Chondrocyte (in vitro differentiated cells): ENCODE results near the gene PTGR2. TPM values are rescaled to one million over a fixed set of nuclear protein-coding genes. Genes with fewer than 3 reads are reported as not detected.

Source experiments
- DNase-seq: peaks from one replicate; pipeline ENCODE4 v3.0.0; 2021; ENCODE audit warnings: mixed read lengths, low spot score
- H3K27ac Mint-ChIP-seq: one replicate; pipeline ENCODE4 v1.8.0; 2021; ENCODE audit warnings: mild to moderate bottlenecking, moderate library complexity, mixed read lengths; ENCODE audit not compliant: unreplicated experiment
- H3K27me3 Mint-ChIP-seq: 2 replicates; pipeline ENCODE4 v1.8.0; 2021; ENCODE audit warnings: low read depth, mixed read lengths
- H3K36me3 Mint-ChIP-seq: 2 replicates; pipeline ENCODE4 v1.8.0; 2021; ENCODE audit warnings: low read depth, mixed read lengths
- H3K4me1 Mint-ChIP-seq: 2 replicates; pipeline ENCODE4 v1.8.0; 2021; ENCODE audit warnings: low read depth, mild to moderate bottlenecking, mixed read lengths
- H3K4me3 Mint-ChIP-seq: one replicate; pipeline ENCODE4 v1.8.0; 2021; ENCODE audit warnings: mild to moderate bottlenecking, moderate library complexity, mixed read lengths; ENCODE audit not compliant: unreplicated experiment
- H3K9me3 Mint-ChIP-seq: 2 replicates; pipeline ENCODE4 v1.8.0; 2021; ENCODE audit warnings: low read depth, mixed read lengths
- total RNA-seq: library from RNA; stranded (reverse); gene quantifications from 3 replicates; pipeline ENCODE4 v1.2.1, GENCODE V29; 2021
- TF ChIP-seq, protein P1 (sequence below): fragments of 200-600 bp; sonication (generic); IDR thresholded peaks from 2 replicates; pipeline ENCODE4 v1.5.0; 2021; ENCODE audit warnings: antibody characterized with exemption, mild to moderate bottlenecking, moderate library complexity

Gene PTGR2
- total RNA-seq, 1 donor from 2014 or later = 2.1 TPM

DNA sequence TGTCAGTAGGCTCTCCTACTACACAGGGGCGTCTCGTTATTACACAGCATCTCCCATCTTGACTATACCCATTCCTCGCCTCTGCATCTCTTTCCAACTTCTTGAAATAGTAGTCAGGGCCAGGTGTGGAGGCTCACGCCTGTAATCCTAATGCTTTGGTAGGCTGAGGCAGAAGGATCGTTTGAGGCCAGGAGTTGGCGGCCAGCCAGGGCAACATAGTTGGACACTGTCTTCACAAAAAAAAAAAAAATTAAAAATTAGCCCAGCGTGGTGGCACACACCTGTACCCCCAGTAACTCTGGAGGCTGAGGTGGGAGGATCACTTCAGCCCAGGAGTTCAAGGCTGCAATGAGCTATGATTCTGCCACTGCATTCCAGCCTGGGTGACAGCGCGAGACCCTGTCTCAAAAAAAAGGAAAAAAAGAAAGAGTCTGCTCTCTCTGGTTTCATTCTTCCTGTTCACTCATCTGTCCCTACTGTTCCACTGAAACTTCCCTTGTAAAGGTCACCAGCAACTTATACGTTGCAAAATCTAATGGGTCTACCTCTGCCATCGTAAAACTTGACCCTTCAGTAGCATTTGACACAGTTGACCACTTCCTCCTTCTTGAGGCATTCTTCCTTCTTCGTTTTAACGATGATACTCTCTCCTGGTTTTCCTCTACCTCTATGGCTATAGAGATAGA lies 41.0 kb upstream of the PTGR2 start:
- H3K36me3 Mint-ChIP-seq = no peaks in the 10 kb centered on the region
- no peak for DNase-seq

DNA sequence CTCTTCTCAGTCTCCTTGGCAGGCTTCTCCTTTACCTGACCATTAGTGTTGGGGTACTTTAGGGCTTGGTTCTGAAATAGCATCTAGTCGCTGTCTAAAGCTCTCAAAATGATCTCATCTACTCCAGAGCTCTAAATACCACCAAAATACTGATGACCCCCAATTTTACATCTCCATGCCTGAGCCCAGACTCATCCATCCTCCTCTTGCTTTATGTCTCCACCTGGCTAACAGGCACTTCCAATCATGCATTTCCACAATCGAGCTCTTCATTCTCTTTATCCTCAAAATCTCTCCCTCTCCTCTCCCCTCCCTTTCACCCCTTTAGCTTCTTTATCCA lies 40.5 kb upstream of the PTGR2 start:
- Mint-ChIP-seq H3K36me3 (no peaks in the 10 kb centered on the region), H3K4me3 (no peak overlapping the region), H3K27me3 (no peaks in the 10 kb centered on the region), H3K9me3 (no peaks in the 10 kb centered on the region), H3K4me1 (no peaks in the 10 kb centered on the region), H3K27ac (no peak overlapping the region)
- TF ChIP-seq, protein P1, sequence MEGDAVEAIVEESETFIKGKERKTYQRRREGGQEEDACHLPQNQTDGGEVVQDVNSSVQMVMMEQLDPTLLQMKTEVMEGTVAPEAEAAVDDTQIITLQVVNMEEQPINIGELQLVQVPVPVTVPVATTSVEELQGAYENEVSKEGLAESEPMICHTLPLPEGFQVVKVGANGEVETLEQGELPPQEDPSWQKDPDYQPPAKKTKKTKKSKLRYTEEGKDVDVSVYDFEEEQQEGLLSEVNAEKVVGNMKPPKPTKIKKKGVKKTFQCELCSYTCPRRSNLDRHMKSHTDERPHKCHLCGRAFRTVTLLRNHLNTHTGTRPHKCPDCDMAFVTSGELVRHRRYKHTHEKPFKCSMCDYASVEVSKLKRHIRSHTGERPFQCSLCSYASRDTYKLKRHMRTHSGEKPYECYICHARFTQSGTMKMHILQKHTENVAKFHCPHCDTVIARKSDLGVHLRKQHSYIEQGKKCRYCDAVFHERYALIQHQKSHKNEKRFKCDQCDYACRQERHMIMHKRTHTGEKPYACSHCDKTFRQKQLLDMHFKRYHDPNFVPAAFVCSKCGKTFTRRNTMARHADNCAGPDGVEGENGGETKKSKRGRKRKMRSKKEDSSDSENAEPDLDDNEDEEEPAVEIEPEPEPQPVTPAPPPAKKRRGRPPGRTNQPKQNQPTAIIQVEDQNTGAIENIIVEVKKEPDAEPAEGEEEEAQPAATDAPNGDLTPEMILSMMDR = no peak
- DNase-seq = no peak

More for the DNA sequence above, 41.0 kb upstream of the PTGR2 start:
- H3K9me3 Mint-ChIP-seq = no peaks in the 10 kb centered on the region
- no peak overlapping the region for H3K27ac Mint-ChIP-seq
- no peaks in the 10 kb centered on the region for H3K27me3 Mint-ChIP-seq
- TF ChIP-seq, protein P1 = no peak
- H3K4me3 Mint-ChIP-seq = no peak overlapping the region
- no peaks in the 10 kb centered on the region for H3K4me1 Mint-ChIP-seq

DNA sequence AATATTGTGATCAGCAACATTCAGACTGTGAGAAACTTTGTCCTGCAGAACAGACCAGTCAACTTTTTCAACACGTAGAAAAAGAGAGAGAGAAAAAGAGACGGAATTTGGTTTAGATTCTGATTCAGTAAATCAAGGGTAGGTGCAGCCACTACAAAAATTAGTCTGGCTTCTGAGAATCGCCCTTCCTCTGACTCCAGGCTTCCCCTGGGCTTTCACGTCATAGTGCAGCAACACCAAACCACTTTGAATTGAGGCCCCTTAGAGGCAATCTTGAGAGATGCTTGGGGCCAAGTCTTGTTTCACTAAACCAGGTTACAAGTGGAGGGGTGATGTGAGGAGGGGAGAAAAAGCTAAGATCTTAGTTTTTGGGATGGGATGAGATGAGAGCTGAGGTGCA lies 37.5 kb upstream of the PTGR2 start:
- Mint-ChIP-seq H3K27ac (no peak overlapping the region), H3K9me3 (no peaks in the 10 kb centered on the region)
- TF ChIP-seq, protein P1 = no peak

DNA sequence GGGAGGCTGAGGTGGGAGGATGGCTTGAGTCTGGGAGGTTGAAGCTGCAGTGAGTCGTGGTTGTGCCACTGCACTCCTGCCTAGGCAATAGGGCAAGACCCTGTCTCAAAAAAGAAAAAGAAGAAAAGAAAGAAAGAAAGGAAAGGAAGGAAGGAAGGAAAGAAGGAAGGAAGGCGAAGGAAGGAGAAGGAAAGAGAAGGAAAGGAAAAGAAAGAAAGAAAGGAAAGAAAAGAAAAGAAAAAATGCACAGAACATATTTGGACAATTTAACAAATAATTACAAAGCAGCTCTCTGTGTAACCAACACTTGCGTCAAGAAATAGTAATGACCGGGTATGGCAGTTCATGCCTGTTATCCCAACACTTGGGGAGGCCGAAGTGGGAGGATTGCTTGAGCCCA lies 35.8 kb upstream of the PTGR2 start:
- Mint-ChIP-seq H3K27ac (no peak overlapping the region), H3K4me1 (peaks cover 4% of the 10 kb centered on the region), H3K27me3 (no peaks in the 10 kb centered on the region), H3K4me3 (no peak overlapping the region), H3K9me3 (no peaks in the 10 kb centered on the region), H3K36me3 (no peaks in the 10 kb centered on the region)
- no peak for DNase-seq
- TF ChIP-seq, protein P1 = no peak

More for the DNA sequence above, 37.5 kb upstream of the PTGR2 start:
- H3K4me3 Mint-ChIP-seq = no peak overlapping the region
- DNase-seq = no peak
- H3K27me3 Mint-ChIP-seq = no peaks in the 10 kb centered on the region
- H3K36me3 Mint-ChIP-seq = no peaks in the 10 kb centered on the region
- H3K4me1 Mint-ChIP-seq = peaks cover 4% of the 10 kb centered on the region

DNA sequence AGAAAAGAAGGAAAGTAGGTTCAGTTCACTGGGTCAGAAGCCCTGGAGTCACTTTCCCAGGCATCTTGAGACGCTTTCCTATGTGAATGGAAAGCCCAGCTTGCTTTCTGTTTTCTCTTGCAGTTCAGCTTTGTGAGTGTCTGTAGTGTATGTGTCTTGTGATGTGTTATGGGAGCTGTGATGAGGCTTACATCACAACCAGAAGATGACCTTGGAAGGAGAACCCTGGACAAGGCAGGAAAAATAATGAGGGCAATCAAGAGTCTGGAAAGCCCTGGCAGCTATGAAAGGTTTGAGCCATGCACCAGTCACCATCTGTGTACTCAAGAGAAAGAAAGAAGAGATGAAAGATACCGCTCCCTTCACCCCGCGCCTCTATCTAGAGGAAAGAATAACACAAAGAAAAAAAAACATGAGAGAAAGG lies 35.2 kb upstream of the PTGR2 start:
- Mint-ChIP-seq H3K9me3 (no peaks in the 10 kb centered on the region), H3K27ac (no peak overlapping the region), H3K27me3 (no peaks in the 10 kb centered on the region), H3K4me3 (no peak overlapping the region), H3K4me1 (peaks cover 4% of the 10 kb centered on the region), H3K36me3 (no peaks in the 10 kb centered on the region)
- TF ChIP-seq, protein P1 = no peak
- no peak for DNase-seq
